Mesothelial cell of epicardium (in vitro differentiated cells): ENCODE measurements around the gene EYS. TPM values are rescaled to one million over a fixed set of nuclear protein-coding genes. Genes with fewer than 3 reads are reported as not detected.
A peak's percentile ranks its signal among the peaks of the same experiment; 100 is the strongest.

Source experiments
- DNase-seq, 2 experiments: peaks; one replicate each; pipeline ENCODE4 v3.0.0; 2021; ENCODE audit warnings: low spot score in 2 of 2; ENCODE audit not compliant: unreplicated experiment in 2 of 2
- H3K27ac Mint-ChIP-seq: 2 replicates; pipeline ENCODE4 v1.8.0; 2021; ENCODE audit warnings: mixed read lengths
- H3K27me3 Mint-ChIP-seq: 2 replicates; pipeline ENCODE4 v1.8.0; 2021; ENCODE audit warnings: low read depth, mixed read lengths
- H3K36me3 Mint-ChIP-seq: 2 replicates; pipeline ENCODE4 v1.8.0; 2021; ENCODE audit warnings: mixed read lengths
- H3K4me1 Mint-ChIP-seq: 2 replicates; pipeline ENCODE4 v1.8.0; 2021; ENCODE audit warnings: mixed read lengths
- H3K4me3 Mint-ChIP-seq: 2 replicates; pipeline ENCODE4 v1.8.0; 2021; ENCODE audit warnings: mild to moderate bottlenecking, moderate library complexity, mixed read lengths
- H3K9me3 Mint-ChIP-seq: 2 replicates; pipeline ENCODE4 v1.8.0; 2021; ENCODE audit warnings: mixed read lengths
- total RNA-seq: library from RNA; stranded (reverse); gene quantifications from 3 replicates; pipeline ENCODE4 v1.2.1, GENCODE V29; 2021
- TF ChIP-seq, protein P1 (sequence below): fragments of 200-600 bp; sonication (generic); IDR thresholded peaks from one replicate; pipeline ENCODE4 v1.5.0; 2021; ENCODE audit warnings: antibody characterized with exemption; ENCODE audit not compliant: unreplicated experiment

Gene EYS
- total RNA-seq, 1 donor from 2014 or later = 0.69 TPM

- DNase-seq = no peak
- Mint-ChIP-seq H3K4me3 (no peak overlapping the region), H3K27me3 (no peaks in the 10 kb centered on the region), H3K4me1 (peaks cover 10% of the 10 kb centered on the region), H3K36me3 (no peaks in the 10 kb centered on the region), H3K27ac (no peak overlapping the region), H3K9me3 (no peaks in the 10 kb centered on the region)
- TF ChIP-seq, protein P1, sequence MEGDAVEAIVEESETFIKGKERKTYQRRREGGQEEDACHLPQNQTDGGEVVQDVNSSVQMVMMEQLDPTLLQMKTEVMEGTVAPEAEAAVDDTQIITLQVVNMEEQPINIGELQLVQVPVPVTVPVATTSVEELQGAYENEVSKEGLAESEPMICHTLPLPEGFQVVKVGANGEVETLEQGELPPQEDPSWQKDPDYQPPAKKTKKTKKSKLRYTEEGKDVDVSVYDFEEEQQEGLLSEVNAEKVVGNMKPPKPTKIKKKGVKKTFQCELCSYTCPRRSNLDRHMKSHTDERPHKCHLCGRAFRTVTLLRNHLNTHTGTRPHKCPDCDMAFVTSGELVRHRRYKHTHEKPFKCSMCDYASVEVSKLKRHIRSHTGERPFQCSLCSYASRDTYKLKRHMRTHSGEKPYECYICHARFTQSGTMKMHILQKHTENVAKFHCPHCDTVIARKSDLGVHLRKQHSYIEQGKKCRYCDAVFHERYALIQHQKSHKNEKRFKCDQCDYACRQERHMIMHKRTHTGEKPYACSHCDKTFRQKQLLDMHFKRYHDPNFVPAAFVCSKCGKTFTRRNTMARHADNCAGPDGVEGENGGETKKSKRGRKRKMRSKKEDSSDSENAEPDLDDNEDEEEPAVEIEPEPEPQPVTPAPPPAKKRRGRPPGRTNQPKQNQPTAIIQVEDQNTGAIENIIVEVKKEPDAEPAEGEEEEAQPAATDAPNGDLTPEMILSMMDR = no peak
Observed at GRCh38 chr6:65700561-65700960, 6.5 kb downstream of the EYS start.

GRCh38 chr6:65692109-65692508 is 14.9 kb downstream of the EYS start:
- Mint-ChIP-seq H3K4me3 (no peak overlapping the region), H3K4me1 (no peaks in the 10 kb centered on the region), H3K27me3 (no peaks in the 10 kb centered on the region), H3K36me3 (no peaks in the 10 kb centered on the region), H3K9me3 (no peaks in the 10 kb centered on the region), H3K27ac (no peak overlapping the region)
- TF ChIP-seq, protein P1 = no peak
- DNase-seq = no peak

DNA sequence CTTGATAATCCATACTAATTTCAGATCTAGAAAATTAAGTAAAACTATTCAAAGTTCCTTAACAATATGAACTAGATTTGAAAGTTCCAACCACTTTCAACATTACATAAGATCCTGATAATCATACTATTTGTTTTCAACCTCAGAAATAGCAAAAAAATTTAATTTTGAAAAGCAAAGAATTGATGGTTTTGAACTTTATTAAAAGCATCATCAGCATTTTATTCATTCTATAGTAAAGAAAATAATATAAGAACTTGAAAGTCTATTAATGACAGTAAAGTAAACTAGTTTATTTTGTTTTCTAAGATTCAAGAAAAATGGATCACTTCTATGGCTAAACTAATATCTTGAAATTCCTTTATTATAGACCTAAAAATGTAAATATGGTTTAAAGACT is 26.8 kb downstream of the EYS start:
- no peaks in the 10 kb centered on the region for H3K27me3 Mint-ChIP-seq
- peaks cover 5% of the 10 kb centered on the region for H3K36me3 Mint-ChIP-seq
- H3K9me3 Mint-ChIP-seq = peaks cover 36% of the 10 kb centered on the region
- H3K4me1 Mint-ChIP-seq = peaks cover 4% of the 10 kb centered on the region
- TF ChIP-seq, protein P1 = no peak
- DNase-seq = no peak
- no peak overlapping the region for H3K27ac Mint-ChIP-seq
- no peak overlapping the region for H3K4me3 Mint-ChIP-seq

- Mint-ChIP-seq H3K4me3 (no peak overlapping the region), H3K36me3 (peaks cover 18% of the 10 kb centered on the region), H3K9me3 (peaks cover 38% of the 10 kb centered on the region), H3K27me3 (no peaks in the 10 kb centered on the region), H3K27ac (peak overlapping the region; percentile 92), H3K4me1 (peaks cover 22% of the 10 kb centered on the region)
- TF ChIP-seq, protein P1 = no peak
- DNase-seq = no peak
Observed at GRCh38 chr6:65671922-65672321, 35.1 kb downstream of the EYS start.

- Mint-ChIP-seq H3K36me3 (peaks cover 6% of the 10 kb centered on the region), H3K4me3 (no peak overlapping the region), H3K27ac (no peak overlapping the region), H3K27me3 (no peaks in the 10 kb centered on the region), H3K9me3 (peaks cover 11% of the 10 kb centered on the region), H3K4me1 (peaks cover 22% of the 10 kb centered on the region)
- no peak for DNase-seq
- TF ChIP-seq, protein P1 = no peak
Observed at GRCh38 chr6:65667916-65668656, 38.9 kb downstream of the EYS start.
